GM19023 (cell line): ENCODE data around the gene BACH1.
"Not testable (repeated sequence)": the region's sequence is repeated elsewhere in the genome, so short reads cannot be mapped to it uniquely, and the experiment has no call there.

Experiments
- ATAC-seq: cut with Tn5 transposase; IDR thresholded peaks from one replicate; pipeline ENCODE4 v1.9.1; 2021; ENCODE audit warnings: mild to moderate bottlenecking, moderate library complexity; ENCODE audit not compliant: unreplicated experiment

Gene BACH1

DNA sequence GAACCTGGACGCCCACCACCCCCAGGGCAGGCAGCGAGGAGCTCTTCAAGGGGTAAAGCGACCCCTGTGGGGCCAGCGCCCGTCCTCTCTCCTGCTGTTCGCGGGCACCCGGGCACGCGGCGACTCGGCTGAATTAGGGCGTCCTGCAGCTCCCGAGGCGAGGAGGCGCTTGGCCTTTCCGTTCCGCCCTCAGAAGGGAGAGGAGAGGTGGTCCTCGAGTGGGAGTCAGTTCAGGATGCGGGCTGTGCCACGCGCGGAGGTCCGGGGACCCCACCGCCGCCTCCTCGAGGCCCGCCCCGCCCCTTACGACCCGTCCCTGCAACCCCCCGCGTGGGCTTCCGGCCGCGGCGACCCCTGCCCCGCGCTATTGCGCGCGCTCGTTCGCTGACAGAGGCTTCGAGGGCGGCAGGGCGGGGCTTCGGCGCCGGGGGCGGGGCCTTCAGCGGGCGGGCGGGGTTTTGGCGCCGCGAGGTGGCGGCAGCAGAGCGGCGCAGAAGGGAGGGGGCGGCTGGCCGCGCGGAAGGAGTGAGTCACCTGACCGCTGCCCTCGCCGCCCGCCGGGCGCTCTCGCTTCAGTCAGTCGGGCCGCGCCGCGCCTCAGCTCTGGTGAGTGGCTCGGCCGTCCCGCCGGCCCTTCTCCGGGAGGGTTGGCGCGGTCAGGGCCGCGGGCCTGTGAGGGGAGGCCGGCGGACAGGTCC lies at the start of gene BACH1:
Gene BACH1, plus strand, starts transcription at position 575 of the 698 bp plus-strand sequence. CDS start 22,359 bp downstream, outside the sequence.
- peak; percentile 47 for ATAC-seq

DNA sequence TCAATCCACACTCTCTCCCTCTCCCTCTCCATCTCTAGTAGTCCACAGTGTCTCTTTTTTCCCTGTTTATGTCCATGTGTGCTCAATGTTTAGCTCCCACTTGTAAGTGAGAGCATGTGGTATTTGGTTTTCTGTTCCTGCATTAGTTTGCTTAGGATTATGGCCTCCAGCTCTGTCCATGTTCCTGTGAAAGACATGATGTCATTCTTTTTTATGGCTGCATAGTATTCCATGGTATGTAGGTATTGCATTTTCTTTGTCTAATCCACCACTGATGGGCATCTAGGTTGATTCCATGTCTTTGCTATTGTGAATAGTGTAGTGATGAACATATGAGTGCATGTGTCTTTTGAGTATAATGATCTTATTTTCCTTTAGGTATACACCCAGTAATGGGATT lies 49.4 kb upstream of the BACH1 start:
- not testable (repeated sequence) for ATAC-seq

DNA sequence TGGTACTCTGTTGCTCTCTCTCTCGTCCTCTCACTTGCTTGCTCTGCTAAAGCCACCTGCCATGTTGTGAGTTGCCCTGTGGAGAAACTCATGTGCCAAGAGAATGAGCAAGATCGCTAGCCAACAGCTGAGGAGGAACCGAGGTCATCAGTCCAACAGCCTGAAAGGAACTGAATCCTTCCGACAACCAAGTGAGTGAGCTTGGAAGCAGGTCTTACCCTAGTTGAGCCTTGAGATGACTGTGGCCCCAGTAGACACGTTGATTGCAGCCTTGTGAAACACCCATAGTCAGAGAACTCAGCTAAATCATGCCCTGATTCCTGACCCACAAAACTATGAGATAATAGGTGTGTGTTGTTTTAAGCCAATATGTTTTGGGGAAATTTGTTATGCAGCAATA lies 48.1 kb upstream of the BACH1 start:
- ATAC-seq = no peak

DNA sequence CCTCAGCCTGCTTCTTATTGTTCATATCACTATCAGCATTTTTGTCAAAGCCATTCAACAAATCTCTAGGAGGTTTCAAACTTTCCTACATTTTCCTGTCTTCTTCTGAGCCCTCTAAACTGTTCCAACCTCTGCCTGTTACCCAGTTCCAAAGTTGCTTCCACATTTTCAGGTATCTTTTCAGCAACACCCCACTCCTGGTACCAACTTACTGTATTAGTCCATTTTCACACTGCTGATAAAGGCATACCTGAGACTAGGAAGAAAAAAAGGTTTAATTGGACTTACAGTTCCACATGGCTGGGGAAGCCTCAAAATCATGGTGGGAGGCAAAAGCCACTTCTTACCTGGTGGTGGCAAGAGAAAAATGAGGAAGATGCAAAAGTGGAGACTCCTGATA lies 44.9 kb upstream of the BACH1 start:
- not testable (repeated sequence) for ATAC-seq

DNA sequence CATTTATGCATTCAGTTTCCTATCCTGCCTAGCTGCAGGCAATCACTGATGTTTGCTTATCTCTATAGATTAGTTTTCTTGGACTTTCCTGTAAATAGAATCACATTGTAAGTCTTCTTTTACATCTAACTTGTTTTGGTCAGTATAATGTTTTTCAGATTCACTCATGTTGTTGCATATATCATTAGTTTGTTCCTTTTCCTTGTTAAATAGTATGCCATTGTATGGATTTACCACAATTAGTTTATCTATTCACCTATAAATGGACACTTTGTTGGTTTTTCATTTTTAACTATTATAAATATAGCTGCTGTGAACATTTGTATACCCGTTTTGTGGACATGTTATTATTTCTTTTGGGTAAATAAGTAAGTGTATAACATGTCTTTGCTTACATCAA lies 44.2 kb upstream of the BACH1 start:
- ATAC-seq = no peak

DNA sequence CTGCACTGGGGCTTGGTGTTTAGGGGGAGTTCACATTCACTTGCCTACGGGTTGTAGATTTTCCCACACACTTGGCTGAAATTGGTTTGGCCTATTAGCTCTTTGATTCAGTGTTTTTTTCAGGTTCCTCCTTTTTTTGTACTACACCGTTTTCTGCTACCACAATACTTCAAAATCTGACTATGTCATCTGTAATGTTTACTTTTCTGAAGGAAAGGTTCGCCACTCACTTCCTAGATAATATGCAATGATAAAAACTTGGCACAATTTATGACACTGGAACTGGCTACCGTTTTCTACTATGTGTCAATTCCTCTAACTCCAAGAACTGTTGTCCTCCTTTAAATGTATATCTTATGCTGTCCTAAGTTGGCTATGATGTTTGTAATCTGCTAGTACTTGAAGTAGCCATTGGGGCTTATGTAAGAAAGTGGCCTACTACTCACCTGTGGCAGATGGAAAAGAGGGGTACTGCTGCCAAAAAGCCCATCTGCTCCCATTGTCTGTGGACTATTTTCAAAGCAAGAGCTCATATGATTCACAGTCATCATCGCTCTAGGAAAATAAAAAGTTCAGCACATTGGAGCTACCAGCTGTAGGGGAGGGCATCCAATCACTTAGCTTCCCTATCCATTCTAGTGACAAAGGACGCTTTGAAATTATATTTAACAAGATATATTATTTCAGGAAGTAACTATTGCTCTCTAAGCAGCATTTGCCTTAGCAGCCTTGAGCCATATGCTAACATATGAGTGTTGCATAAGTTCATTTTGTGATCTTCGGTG lies 42.4 kb upstream of the BACH1 start:
- ATAC-seq = no peak

DNA sequence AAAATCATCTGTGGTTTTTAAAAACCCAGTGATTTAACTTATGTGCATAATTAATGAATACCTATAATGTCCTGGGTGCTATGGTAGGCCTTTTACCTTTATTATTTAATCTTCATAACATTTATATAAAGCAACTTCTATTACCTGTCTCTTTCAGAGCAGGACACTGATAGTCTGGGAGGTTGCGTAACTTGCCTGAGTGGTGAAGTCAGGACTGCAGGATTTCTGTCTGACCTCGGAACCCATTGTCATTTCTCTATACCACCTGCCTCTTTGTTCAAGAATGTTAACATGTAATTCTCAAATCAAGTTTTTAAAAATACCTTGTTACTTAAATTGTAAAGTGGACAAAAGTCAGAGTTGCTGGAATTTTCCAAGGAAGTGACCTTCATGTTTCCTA lies 41.0 kb upstream of the BACH1 start:
- ATAC-seq = no peak

DNA sequence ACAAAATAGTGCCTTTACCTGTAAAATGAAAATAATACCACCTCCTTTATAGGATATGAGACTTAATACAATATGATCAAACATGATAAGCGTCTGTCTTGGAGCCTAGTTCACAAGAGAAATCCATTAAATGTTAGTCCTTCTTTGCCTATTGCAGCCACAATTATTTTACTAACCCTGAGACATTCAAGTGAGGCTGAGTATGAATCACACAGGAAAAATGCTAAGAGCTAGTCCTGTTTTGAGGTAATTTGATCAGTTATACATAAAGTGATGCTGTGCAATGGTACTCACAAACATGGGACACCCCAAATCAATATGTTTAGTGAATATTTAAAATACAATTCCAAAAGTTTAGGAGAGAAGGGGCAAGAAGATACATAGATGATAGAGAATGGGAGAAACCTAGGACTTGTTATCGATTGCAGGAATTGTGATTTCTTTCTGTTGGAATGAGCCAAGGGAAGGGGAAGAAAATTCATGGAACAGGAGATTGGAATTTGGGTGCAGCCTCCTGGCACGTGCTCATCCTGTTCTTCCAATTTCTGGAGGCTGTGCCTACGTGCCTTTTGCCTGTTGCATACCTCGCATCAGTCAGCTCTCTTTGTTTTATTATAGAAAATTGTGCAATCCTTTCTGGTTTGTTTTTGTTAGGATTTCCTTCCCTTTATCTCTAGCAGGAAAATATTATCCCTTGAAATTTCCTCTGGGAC lies 39.9 kb upstream of the BACH1 start:
- ATAC-seq = no peak

DNA sequence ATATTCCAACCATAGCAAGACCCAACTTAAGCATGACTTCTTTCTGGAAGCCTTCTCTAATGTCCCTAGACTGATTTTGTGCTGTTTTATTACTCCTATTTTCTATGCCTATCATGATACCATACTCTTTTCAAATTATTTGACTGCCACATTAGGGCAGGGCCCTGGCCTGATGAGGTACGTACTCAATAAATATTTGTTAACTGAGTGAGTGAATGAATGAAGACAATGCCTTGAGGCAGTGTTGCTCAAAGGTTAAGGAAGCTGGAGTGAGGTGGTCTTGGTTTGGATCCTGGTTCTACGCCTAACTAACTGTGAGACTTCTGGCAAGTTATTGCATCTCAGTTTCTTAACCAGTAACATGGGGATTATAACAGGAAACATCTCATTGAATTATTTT lies 38.3 kb upstream of the BACH1 start:
- ATAC-seq = no peak

DNA sequence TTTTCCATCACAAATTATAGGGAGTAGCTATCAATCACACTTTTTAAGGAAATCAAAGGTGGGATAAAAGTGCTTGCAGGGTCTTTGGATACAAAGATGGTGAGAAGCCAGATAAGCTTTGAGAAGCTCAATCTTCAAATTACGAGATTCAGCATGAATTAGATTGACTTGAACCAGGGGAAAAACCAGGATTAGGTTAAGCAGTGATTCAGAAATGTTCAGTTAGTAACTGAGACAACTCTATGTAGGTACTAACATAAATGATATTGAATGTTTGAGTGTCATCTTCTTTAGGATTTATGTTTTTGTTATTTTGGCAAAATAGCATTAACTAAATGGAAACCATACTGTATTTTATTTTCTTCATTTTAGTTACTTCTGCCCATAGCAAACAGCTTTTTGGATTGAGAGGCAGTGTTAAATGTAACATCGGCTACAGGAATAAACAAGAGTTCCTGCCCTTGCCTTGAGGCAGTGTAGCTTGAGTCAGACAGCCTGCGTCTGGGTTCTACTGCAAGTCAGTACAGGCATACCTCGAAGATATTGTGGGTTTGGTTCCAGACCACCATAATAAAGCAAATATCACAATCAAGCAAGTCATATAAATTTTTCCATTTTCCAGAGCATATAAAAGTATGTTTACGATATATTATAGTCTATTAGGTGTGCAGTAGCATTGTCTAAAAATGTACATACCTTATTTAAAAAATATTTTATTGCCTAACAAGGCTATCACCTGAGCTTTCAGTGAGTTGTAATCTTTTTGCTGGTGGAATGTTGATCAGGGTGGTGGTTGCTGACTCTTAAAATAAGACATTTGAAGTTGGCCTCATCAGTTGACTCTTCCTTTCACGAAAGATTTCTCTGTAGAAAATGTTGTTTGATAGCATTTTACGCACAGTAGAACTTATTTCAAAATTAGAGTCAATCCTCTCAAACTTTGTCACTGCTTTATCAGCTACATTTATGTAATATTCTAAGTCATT lies 36.9 kb upstream of the BACH1 start:
- ATAC-seq = no peak

DNA sequence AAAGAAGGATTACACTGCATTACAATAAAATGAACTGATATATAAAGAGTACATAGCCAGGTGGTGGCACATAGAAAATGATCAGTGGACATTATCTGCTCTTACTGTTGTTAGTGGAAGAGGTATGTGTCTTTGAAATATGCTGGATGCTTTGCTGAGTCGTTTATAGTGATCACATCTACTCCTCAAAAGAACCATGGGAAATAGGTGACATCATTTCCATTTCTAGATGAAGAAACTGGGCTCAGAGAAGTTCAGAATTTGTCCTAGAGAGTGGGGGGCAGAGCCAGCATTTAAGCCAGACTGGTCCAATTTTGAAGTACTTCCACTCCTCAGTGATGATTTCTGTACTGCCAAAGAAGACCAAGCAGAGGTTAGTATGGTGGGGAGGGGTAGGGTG lies 34.0 kb upstream of the BACH1 start:
- ATAC-seq = no peak

DNA sequence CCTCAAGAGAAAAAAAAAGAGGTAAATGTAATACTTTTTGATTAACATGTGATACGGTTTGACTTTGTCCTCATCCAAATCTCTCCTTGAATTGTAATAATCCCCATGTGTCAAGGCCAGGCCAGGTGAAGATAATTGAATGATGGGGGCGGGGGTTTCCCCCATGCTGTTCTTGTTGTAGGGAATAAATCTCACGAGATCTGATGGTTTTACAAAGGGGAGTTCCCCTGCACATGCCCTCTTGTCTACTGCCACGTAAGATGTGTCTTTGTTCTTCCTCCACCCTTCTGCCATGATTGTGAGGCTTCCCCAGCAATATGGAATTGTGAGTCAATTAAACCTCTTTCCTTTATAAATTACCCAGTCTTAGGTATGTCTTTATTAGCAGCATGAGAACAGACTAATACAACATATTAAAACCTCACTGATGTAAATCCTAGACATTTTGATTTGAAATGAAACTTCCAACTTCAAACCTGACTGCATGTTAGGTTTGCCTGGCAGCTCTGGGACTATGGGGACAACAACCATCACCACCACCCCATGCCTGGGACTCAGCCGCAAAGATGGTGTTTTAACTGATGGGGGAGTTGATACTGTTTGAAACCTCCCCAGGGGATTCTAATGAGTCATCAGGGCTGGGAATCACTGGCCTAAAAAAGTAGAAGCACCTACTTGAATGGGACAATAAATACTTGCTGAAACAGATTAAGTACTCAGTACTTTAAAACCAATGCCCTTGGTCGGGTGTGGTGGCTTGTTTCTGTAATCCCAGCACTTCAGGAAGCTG lies 32.8 kb upstream of the BACH1 start:
- peak; percentile 63 for ATAC-seq

DNA sequence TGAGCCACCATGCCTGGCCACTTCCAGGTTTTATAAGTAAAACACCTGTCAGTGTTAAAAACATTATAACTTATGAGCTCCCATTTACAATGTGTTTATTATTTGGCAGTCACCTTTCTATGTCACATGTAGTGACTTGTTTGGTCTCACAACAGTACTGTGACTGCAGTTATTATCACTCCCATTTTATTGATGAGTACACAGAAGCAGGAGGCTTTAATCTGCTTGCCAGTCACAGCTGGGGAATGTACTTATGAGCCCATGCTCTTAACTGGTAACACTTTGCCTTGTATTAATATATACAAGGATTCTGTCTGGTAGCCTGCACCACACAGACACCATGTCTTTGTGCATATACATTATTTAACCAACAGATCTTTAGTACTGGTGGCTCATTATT lies 31.1 kb upstream of the BACH1 start:
- no peak for ATAC-seq

DNA sequence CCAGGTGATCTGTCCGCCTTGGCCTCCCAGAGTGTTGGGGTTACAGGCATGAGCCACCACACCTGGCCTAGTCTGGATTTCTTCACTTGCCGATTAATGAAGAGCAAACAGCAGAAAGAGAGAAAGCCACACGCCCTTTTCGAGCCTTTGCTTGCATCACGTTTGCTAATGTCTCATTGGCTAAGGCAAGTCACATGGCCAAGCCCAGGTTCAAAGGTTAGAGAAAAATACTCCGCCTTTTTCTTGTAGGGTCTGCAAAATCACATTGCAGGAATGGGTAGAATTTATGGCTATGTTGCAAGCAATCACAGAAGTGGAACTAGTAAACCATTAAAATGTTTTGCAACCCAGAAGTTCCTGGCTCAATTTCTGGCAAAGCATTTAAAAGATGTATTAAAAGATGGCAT lies 26.8 kb upstream of the BACH1 start:
- ATAC-seq = no peak

DNA sequence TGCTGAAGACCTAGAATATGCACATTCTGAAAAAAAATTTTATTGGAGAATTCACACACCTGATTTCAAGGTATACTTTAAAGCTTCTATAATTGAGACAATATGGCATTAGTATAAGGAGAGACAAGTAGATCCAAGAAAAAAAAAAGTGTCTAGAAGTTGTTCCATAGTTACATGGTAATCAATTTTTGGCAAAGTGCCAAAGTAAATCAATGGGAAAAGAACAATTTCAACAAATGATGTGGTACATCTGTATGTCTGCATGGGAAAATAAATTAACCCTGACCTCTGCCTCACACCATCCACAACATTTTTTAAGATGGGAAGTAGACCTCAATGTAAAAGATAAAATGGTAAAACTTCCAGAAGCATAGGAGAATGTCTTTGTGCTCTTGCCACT lies 21.3 kb upstream of the BACH1 start:
- ATAC-seq = no peak

DNA sequence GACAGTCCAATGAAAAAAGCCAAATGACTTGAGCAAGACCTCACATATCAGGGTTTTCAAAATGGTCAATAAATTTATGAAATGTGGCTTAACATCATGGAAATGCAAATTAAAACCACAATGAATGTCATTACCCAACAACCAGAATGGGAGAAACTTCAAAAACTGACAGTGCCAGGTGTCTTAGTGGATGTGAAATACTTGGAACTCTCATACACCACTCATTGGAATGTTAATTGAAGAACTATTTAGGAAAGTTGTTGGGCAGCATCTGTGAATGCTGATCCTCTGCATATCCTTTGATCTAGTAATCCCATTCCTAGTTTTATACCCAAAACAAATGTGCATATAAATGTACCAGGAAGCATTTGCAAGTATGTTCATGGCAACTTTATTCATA lies 19.2 kb upstream of the BACH1 start:
- no peak for ATAC-seq

DNA sequence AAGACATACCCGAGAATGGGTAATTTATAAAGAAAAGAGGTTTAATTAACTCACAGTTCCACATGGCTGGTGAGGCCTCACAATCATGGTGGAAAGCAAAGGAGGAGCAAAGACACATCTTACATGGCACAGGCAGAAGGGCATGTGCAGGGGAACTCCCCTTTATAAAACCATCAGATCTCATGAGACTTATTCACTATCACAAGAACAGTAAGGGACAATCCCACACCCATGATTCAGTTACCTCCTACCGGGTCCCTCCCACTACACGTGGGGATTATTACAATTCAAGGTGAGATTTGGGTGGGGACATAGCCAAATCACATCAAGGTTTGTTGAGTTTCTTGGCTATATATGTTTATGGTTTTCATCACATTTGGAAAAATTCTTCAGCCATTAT lies 16.9 kb upstream of the BACH1 start:
- not testable (repeated sequence) for ATAC-seq

DNA sequence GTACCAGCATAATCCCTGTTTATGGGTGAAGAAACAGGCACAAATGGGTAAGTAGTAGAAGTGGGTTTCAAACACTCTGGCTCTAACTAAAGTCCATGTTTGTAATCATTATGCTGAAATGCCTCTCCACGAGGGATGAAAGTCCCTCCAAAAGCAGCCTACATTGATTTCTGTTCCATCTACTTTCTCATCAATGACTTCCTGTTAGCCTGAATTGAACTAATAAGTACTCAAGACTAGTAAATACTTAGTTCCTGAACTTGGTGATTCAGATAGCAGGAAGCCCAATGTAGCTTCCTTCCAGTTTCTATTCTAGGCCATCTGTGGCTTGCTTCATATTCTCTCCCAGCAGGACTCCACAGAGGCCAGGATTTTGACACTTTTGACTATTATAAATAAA lies 11.3 kb upstream of the BACH1 start:
- ATAC-seq = no peak

DNA sequence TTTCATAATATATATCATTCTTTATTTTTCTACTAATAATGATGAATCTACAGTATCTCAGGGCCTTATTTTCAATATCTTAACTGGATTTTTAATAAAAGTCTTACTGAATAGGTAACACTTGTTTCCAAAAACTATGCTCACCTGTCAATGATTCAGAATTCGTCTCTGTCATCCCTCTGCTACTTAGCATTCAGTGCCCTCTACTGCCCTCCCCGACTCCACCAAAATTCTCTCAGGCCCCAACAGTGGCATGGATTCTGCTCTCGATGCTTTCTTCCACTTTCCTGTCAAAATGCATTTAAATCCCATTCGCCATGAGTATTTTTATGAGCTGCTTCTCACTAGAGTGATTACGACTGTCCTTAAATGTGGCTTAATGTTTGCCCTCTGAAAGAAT lies 10.5 kb upstream of the BACH1 start:
- no peak for ATAC-seq

DNA sequence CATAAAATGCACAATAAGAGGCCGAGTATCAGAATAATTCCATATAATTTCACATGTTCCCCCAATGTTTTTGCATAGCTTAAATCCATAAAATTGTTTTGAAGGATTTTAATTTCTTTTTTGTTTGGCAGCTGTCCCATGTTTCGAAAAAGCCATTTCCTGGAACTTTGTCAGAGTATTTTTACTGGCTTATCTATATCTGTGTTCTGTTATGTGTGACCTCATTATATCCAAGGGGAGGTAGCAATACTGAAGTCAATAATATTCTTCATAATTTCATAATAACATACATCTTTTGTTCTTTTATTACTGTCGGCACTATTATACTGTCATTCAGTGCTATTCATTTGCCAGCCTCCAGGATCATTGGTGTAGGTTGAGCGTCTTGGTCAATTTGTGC lies 9.4 kb upstream of the BACH1 start:
- ATAC-seq = no peak
